HEK293 (cell line): ENCODE measurements around the gene KRT8.
A peak's percentile ranks its signal among the peaks of the same experiment; 100 is the strongest.

Experiments used
- CTCF ChIA-PET: fragments of 350-600 bp; formaldehyde crosslinking; extraction: SDS; loops from one replicate; lab custom pipeline; 2021; ENCODE audit warnings: antibody characterized with exemption; lab: Yijun Ruan, JAX
- POLR2A ChIA-PET: fragments of 300-600 bp; formaldehyde crosslinking; extraction: SDS; loops from one replicate; lab custom pipeline; 2020; ENCODE audit warnings: antibody characterized with exemption, inconsistent platforms; lab: Yijun Ruan, JAX
- H3K27ac ChIP-seq: fragments of 200-500 bp; sonication (Bioruptor generic); 2 replicates; pipeline ENCODE4 v1.5.1; 2014; ENCODE audit warnings: low read depth, low read length, control low read depth, inconsistent platforms; ENCODE audit errors: extremely low read depth
- H3K36me3 ChIP-seq, 2 experiments: fragments of 200-500 bp in 1 of 2; sonication (Bioruptor generic) in 1 of 2; 1 replicate in 1 of 2; 2 replicates in 1 of 2; pipeline ENCODE4 v1.5.1; 2014 to 2017; ENCODE audit warnings: inconsistent platforms in 2 of 2, low read length in 2 of 2; ENCODE audit not compliant: control insufficient read depth in 2 of 2, insufficient read depth in 1 of 2
- H3K4me1 ChIP-seq: fragments of 200-500 bp; sonication (Bioruptor generic); 2 replicates; pipeline ENCODE4 v1.5.1; 2014; ENCODE audit warnings: mild to moderate bottlenecking, low read length, inconsistent platforms; ENCODE audit not compliant: control insufficient read depth, insufficient read depth
- H3K4me3 ChIP-seq: 2 replicates; pipeline ENCODE4 v1.5.1; 2011; ENCODE audit warnings: low read depth, mild to moderate bottlenecking, control low read depth, low read length, moderate library complexity
- H3K9me3 ChIP-seq: fragments of 200-500 bp; sonication (Bioruptor generic); 2 replicates; pipeline ENCODE4 v1.5.1; 2014; ENCODE audit warnings: low read depth, low read length, inconsistent platforms; ENCODE audit not compliant: control insufficient read depth, insufficient read depth
- GFI1B ChIP-seq: fragments of 450-650 bp; formaldehyde crosslinking; IDR thresholded peaks from 2 replicates; pipeline ENCODE4 v1.5.1; 2016; ENCODE audit warnings: missing biosample characterization, missing genetic modification characterization
- KLF1 ChIP-seq: fragments of 450-650 bp; formaldehyde crosslinking; IDR thresholded peaks from 2 replicates; pipeline ENCODE4 v1.5.1; 2016; ENCODE audit warnings: missing biosample characterization, missing genetic modification characterization
- ZBTB48 ChIP-seq: fragments of 450-650 bp; formaldehyde crosslinking; IDR thresholded peaks from 2 replicates; pipeline ENCODE4 v1.5.1; 2016; ENCODE audit warnings: missing biosample characterization, missing genetic modification characterization
- ZFHX2 ChIP-seq: fragments of 450-650 bp; formaldehyde crosslinking; conservative IDR thresholded peaks from 2 replicates; pipeline ENCODE4 v1.5.1; 2016; ENCODE audit warnings: missing biosample characterization, missing genetic modification characterization
- ZIC2 ChIP-seq: fragments of 450-650 bp; formaldehyde crosslinking; IDR thresholded peaks from 2 replicates; pipeline ENCODE4 v1.5.1; 2016; ENCODE audit warnings: missing biosample characterization, missing genetic modification characterization
- ZNF132 ChIP-seq: fragments of 450-650 bp; formaldehyde crosslinking; IDR thresholded peaks from 2 replicates; pipeline ENCODE4 v1.5.1; 2017; ENCODE audit warnings: missing biosample characterization, missing genetic modification characterization, borderline replicate concordance
- ZNF157 ChIP-seq: fragments of 450-650 bp; formaldehyde crosslinking; IDR thresholded peaks from 2 replicates; pipeline ENCODE4 v1.5.1; 2016; ENCODE audit warnings: missing biosample characterization, missing genetic modification characterization
- ZNF175 ChIP-seq: fragments of 450-650 bp; formaldehyde crosslinking; IDR thresholded peaks from 2 replicates; pipeline ENCODE4 v1.5.1; 2016; ENCODE audit warnings: missing biosample characterization, missing genetic modification characterization
- ZNF23 ChIP-seq: fragments of 450-650 bp; formaldehyde crosslinking; IDR thresholded peaks from 2 replicates; pipeline ENCODE4 v1.5.1; 2016; ENCODE audit warnings: missing biosample characterization, missing genetic modification characterization, borderline replicate concordance
- ZNF549 ChIP-seq: fragments of 450-650 bp; IDR thresholded peaks from 2 replicates; pipeline ENCODE4 v1.5.1; 2018; ENCODE audit warnings: missing biosample characterization, missing genetic modification characterization, mild to moderate bottlenecking, inconsistent platforms, moderate library complexity
- ZNF555 ChIP-seq: fragments of 450-650 bp; formaldehyde crosslinking; conservative IDR thresholded peaks from 2 replicates; pipeline ENCODE4 v1.5.1; 2017; ENCODE audit warnings: missing biosample characterization, mild to moderate bottlenecking, missing genetic modification characterization, inconsistent platforms
- ZNF76 ChIP-seq: fragments of 450-650 bp; formaldehyde crosslinking; IDR thresholded peaks from 2 replicates; pipeline ENCODE4; 2016; ENCODE audit warnings: low read depth, missing biosample characterization, missing genetic modification characterization, borderline replicate concordance
- ZSCAN30 ChIP-seq: fragments of 450-650 bp; IDR thresholded peaks from 2 replicates; pipeline ENCODE4 v1.5.1; 2018; ENCODE audit warnings: missing biosample characterization, mild to moderate bottlenecking, missing genetic modification characterization, moderate library complexity
- TF ChIP-seq, protein P1 (sequence below): fragments of 450-650 bp; formaldehyde crosslinking; IDR thresholded peaks from 2 replicates; pipeline ENCODE4 v1.5.0; 2017; ENCODE audit warnings: missing biosample characterization, missing genetic modification characterization, borderline replicate concordance

Gene KRT8

DNA sequence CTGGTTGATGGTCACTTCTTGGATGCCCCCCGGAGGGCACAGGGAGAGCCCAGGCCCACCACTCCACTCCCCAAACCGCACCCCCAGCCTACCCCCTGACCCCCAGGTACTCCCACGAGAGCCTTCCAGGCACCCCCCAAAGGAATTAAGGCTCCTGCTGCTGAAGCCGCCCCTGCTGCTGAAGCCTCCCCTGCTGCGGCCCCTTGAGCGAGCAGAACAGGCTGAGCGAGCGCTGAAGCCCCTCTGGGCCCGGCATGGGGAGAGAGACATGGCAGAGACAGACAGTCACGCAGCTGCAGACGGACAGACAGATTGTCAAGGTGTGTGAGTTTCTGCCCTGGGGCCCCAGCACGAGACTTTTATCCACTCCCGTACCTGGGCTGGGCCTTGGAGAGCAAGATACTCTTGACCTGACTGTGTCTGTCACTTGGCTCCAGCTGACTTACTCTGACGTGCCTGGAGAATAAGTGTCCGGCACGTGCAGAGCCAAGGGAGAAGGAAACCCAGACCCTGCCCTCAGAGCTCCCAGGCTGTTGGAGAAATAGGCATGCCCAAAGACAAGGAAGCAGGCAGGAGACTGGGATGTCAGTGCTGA lies 56.1 kb downstream of the KRT8 start, which contains the start of gene KRT78:
KRT78 (minus strand) TSS at position 334 of the 595 bp plus-strand sequence; CDS start at position 270, 64 bp downstream.
- Histone ChIP-seq H3K9me3 (no peaks in the 10 kb centered on the region), H3K4me1 (no peaks in the 10 kb centered on the region), H3K27ac (no peak within 1 kb of the TSS), H3K36me3 (no peaks in the 10 kb centered on the region), H3K4me3 (no peak within 1 kb of the TSS)
- no peak for TF ChIP-seq ZNF549 (tag by site-specific recombination)
- TF ChIP-seq, protein P1, sequence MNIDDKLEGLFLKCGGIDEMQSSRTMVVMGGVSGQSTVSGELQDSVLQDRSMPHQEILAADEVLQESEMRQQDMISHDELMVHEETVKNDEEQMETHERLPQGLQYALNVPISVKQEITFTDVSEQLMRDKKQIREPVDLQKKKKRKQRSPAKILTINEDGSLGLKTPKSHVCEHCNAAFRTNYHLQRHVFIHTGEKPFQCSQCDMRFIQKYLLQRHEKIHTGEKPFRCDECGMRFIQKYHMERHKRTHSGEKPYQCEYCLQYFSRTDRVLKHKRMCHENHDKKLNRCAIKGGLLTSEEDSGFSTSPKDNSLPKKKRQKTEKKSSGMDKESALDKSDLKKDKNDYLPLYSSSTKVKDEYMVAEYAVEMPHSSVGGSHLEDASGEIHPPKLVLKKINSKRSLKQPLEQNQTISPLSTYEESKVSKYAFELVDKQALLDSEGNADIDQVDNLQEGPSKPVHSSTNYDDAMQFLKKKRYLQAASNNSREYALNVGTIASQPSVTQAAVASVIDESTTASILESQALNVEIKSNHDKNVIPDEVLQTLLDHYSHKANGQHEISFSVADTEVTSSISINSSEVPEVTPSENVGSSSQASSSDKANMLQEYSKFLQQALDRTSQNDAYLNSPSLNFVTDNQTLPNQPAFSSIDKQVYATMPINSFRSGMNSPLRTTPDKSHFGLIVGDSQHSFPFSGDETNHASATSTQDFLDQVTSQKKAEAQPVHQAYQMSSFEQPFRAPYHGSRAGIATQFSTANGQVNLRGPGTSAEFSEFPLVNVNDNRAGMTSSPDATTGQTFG: no peak
- TF ChIP-seq ZBTB48 (tag by site-specific recombination): no peak
- no peak for TF ChIP-seq ZSCAN30 (tag by site-specific recombination)
- TF ChIP-seq ZNF76 (tag by site-specific recombination): no peak
- no peak for TF ChIP-seq ZNF555 (tag by site-specific recombination)
- TF ChIP-seq ZNF175: no peak
- no peak for TF ChIP-seq ZNF23
- TF ChIP-seq ZNF132 (tag by site-specific recombination): no peak
- TF ChIP-seq KLF1 (tag by site-specific recombination): no peak
- ChIA-PET CTCF (no interaction called here), POLR2A (no interaction called here)

DNA sequence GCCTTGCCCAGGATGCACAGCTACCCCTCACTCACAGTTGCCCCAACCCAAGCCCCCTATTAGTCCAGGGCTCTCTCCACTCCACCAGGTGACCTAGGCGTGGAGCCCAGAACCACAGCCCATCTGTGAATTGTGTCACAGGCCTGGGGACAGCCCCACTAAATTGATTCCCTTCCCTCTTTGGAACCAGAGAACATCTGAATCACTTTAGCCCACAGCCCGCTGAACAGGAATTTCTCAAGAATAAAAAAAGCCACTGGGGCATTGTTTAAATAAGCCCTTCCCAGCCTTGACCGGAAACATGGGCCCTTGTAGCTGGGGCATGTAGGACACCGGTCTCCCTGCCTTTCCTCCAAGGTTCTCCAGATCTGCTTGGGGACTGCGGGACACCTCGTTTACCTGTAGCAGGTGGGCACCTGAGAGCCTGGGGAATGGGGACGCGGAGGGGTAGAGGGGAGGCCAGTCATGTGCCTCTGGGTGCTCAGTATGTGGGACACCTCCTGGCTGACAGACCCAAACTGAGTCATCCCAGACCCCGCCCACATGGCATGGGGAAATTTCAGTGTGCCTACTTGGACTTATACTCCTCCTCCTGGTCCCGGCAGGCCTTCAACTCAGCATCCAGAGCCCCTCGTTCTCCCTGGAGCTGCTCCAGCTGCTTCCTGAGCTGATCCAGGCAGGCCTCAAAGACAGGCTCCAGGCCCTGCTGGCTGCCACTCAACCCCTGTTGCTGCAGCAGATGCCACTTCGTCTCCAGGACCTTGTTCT lies 57.4 kb downstream of the KRT8 start:
- Histone ChIP-seq H3K36me3 (no peaks in the 10 kb centered on the region), H3K4me3 (no peak overlapping the region), H3K27ac (no peak overlapping the region), H3K9me3 (no peaks in the 10 kb centered on the region), H3K4me1 (no peaks in the 10 kb centered on the region)
- CTCF ChIA-PET: no interaction called here
- POLR2A ChIA-PET: no interaction called here
- TF ChIP-seq ZIC2 (tag by site-specific recombination): peak; percentile 57
- TF ChIP-seq GFI1B: no peak
- peak; percentile 46 for TF ChIP-seq ZFHX2 (tag by site-specific recombination)
- TF ChIP-seq ZNF157: no peak
